Brain pericyte (primary cell): Measurements from ENCODE around the gene IL20RB.
"Not testable (repeated sequence)": the region's sequence is repeated elsewhere in the genome, so short reads cannot be mapped to it uniquely, and the experiment has no call there.

Experiments used
- DNase-seq: peaks from one replicate; pipeline ENCODE4 v3.0.0-alpha.2; 2012; ENCODE audit warnings: low read depth, low spot score

IL20RB gene

DNA sequence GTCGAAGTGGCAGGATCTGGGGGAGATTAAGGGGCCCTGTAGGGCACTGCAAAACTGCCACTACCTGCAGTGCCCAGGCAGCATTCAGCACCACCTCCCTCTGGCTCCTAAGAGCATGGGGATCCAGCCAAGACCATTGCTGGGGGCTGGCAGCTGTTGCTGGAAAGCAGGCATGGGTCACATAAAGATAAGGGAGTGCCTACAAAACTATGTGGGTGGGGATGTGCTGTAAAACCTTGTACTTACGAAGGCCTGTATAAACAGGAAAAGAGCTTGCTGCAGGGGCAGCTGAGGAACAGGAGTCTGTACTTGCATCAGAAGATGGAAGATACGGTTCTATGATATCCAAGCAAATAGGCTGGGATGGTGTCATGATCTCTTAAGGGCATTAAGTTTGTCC, 27.1 kb downstream of the IL20RB start:
- DNase-seq = no peak

DNA sequence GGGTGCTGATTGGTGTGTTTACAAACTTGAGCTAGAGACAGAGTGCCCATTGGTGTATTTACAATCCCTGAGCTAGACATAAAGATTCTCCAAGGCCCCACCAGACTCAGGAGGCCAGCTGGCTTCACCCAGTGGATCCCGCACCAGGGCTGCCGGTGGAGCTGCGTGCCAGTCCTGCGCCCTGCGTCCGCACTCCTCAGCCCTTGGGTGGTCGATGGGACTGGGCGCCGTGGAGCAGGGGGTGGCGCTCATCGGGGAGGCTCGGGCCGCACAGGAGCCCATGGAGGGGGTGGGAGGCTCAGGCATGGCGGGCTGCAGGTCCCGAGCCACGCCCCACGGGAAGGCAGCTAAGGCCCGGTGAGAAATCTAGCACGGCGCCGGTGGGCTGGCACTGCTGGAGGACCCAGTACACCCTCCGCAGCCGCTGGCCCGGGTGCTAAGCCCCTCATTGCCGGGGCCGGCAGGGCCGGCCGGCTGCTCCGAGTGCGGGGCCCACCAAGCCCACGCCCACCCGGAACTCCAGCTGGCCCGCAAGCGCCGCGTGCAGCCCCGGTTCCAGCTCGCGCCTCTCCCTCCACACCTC, 29.7 kb downstream of the IL20RB start:
- not testable (repeated sequence) for DNase-seq

DNA sequence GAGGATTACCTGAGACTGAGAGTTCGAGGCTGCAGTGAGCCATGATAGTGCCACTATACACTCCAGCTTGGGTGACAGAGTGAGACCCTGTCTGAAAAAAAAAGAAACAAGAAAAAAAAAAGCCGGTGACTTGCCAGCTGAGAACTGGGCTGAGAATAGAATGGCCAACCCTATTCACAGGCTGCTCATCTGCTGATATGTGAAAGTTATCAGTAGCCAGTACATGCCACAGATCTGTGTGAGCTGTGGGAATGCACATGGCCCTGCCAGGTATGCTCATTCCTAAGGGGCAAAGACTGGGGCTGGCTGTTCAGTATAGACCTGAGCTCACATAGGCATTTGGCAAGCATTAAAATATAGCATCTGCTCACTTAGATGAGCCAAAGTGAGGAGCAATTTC, 30.9 kb downstream of the IL20RB start:
- no peak for DNase-seq

DNA sequence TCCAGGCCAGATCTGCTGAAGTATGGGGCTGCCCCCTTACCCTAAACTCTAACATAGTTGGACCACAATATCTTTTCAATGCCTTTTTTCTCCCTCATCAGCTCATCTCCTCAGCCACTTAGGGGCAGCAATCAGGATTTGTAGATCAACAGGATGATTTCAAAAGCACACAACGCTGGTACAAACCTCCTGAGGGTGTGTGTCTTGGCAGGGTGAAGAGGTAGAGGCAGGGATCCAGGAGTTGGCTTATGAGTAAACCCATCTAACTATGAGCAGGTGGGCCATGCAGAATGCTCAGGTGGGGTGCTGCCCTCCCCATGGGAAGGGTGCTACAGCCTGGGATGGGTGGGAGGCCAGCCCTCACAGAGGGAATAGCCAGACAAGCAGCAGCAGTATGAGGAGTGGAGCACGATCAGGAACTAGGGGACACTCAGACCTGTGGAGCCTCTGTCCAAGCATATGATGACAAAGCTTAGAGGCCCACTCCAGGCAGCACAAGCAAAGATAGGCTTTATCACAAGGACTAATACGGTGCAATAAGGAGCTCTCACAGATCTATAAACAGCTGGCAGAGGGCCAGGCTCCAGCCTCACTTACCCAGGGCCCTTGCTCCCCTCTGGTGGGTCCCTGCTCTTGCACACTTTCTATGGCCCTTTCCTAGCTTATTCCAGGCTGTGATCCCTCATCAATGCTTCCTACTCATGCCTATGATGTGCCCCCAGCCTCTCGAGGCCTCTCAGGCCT, 32.2 kb downstream of the IL20RB start:
- DNase-seq = no peak

DNA sequence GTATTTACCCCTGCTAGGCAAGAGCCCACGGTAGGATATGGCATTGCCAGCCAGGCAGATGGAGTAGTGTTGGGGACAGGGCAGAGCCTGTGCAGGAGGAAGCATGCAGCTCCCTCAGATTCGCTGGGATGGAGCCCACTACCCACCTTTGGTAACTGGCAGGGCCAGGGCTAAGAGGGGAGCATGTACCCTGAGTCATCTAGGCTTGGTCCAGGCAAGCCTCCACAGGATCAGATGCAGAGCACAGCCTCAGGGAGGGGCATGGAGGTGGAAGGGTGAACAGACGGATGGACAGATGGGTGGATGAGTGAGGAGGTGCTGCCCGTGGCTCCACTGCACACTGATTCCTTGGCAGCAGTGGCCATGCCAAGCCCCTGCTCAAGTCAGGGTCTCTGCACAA, 33.0 kb downstream of the IL20RB start:
- DNase-seq = no peak

DNA sequence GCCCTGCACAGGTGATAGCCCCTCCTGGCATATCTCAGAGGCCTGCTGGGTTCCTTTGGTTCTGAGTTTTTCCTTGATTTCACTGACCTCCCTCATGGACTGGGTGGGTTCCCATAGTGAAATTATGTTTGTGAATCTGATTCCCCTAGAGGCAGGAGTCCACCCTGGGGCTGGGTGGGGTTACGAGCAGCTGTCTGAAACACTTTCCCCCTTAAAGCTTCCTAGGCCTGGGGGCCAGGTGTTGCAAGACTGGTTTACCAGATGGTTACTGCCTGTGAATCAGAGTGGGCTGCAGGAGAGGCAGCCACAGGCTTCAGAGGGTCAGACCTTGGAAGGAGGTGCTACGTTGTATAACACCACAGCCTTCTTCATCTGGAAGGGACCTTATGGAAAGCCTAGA, 34.3 kb downstream of the IL20RB start:
- no peak for DNase-seq

DNA sequence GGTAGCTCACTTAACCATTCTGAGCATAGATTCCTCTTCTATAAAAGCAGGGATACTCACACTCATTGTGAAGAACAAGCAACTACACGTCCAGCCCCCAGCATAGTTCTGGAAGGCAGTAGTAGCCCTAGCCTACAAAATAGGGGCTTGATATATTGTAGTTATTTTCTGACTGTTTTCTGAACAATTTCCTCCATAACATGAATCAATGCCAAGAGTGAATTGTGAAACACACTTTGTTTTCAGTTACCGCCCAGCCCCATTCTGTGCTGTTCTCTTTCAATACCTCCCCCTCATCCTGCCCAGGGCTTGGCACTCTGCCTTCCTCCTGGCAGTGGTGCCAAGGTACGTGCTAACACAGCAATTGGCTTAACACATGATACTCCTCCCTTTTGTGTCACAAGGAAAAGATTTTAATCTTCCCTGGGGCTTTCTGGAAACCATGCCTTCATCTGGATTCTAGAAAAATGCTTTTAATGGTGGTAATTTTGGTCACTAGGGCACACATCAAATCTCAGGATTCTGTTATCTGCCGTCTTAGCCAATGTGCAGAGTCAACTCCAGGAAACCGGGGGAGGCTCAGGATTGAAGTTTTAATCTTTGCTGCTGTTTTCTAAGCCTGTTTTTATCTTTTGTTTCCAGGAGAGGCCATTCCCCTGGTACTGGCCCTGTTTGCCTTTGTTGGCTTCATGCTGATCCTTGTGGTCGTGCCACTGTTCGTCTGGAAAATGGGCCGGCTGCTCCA, 37.2 kb downstream of the IL20RB start:
- DNase-seq = no peak

DNA sequence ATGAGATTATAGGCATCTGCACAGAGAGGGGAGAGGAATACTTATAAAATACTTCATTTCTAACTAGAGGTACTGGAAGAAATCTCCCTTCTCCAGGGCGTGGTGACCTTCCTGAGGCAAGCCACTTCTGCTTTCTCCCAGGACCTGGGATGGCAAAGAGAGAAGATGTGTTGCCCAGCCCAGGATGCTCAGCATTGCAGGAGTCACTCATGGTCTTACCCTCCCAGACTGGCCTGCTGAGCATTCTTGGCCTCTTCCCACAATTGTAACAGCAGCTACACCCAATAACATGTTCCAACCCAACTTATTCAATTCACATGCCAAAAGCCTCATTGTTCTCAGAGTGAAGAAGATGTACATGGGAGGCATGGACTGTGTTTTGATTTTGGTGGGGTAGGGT, 37.9 kb downstream of the IL20RB start:
- no peak for DNase-seq

DNA sequence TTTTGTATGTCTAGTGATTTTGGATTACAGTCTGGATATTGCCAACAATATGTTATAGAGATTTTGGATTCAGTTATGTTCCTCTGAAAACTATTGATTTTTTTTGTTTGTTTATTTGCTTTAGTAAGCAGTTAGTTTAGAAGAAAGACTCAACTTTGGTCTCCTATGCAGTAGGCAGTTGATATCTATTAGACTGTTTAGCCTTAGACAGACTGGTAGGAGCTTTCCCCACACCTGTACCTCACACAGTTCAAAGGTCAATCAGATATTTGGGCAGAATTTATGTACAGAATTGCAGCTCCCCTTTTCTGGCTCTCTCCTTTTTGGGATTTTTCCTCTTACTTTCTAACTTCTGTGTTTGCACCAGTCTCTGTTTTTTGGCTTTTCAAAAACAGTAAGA, 42.3 kb downstream of the IL20RB start:
- no peak for DNase-seq

DNA sequence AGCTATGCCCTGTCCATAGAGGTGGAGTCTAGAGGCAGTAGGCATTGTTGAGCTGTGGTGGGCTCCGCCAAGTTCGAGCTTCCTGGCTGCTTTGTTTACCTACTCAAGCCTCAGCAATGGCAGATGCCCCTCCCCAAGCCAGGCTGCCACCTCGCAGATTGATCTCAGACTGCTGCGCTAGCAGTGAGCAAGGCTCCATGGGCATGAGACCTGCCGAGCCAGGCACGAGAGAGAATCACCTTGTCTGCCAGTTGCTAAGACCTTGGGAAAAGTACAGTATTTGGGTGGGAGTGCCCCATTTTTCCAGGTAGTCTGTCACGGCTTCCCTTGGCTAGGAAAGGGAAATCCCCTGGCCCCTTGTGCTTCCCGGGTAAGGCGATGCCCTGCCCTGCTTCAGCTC, 49.6 kb downstream of the IL20RB start:
- not testable (repeated sequence) for DNase-seq

DNA sequence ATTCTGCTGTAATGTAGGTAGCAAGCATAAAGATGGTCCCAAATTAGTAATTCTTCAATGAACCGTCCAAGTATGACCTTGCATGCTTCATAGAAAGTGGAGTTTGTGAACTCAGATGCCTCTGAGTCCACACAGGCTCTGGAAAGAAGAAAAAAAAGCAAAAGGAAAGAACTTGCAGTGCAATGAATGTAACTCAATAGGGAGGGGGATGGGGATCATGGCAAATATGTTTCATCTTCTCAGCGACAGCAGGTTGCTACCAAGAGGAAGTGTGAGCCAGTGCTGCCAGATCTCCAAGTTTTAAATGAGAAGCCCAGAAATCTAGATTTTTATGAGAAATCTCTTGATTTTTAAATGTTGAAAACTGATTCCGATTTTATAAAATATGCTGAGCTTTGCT, 50.3 kb downstream of the IL20RB start:
- DNase-seq = no peak

DNA sequence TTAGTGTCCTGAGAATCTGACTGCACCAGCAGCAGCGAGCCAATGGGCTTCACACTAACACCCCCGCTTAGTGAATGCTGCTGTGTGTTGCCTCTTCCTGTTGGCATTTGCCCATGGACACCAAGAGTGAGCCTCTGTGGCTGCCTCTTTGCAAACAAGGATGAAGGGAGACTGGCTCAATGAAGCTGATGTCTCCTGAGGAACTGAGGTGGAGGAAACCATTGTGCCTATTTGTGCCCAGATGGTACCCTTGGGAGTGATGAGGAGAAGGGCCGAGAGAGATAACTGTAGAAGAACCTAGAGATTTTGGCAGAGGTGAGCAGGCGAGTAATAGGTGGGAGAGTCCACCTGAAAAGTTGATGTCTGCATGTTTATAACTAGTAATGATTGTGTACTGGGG, 51.2 kb downstream of the IL20RB start:
- no peak for DNase-seq

DNA sequence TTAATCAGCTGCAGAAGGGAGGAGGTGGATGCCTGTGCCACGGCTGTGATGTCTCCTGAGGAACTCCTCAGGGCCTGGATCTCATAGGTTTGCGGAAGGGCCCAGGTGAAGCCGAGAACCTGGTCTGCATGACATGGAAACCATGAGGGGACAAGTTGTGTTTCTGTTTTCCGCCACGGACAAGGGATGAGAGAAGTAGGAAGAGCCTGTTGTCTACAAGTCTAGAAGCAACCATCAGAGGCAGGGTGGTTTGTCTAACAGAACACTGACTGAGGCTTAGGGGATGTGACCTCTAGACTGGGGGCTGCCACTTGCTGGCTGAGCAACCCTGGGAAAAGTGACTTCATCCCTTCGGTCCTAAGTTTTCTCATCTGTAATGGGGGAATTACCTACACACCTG, 52.4 kb downstream of the IL20RB start:
- no peak for DNase-seq

DNA sequence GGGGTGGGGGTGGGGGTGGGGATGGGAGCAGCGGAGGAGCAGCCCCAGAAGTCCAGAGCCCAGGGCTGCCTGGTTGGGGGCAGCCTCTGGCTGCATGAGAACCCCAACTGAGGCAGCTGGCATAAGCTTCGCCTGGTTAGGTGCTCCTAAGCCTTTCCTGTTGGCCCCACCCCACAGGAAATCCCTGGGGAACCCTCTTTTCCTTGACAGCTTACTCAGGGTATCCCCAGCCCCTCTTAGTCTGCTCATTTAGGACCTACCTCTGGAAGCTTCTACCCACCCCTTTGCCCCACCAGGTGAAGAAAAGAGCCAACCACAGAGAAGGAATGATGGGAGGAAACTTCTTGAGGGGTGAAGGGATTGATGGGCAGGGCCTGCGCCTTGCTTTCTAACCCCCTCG, 53.4 kb downstream of the IL20RB start:
- DNase-seq = no peak

DNA sequence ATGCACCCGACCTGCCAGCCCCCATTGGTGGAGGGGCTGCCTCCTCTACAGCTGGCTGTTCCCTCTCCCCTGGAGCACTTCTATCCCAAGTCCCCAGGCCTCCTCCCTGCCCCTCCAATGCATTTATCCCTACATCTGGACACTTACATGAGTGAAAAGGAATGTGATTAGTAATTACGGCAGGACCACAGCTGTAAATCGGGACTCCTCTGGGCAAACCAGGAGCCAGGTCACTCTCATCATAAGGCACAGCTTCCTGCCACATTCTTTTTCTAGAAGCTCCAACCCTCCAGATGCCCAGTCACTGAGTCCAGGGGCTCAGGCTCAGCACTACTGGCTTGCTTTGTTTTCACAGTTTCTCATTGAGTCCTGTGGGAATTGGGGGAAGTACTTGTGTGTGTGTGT, 54.3 kb downstream of the IL20RB start:
- DNase-seq = no peak

DNA sequence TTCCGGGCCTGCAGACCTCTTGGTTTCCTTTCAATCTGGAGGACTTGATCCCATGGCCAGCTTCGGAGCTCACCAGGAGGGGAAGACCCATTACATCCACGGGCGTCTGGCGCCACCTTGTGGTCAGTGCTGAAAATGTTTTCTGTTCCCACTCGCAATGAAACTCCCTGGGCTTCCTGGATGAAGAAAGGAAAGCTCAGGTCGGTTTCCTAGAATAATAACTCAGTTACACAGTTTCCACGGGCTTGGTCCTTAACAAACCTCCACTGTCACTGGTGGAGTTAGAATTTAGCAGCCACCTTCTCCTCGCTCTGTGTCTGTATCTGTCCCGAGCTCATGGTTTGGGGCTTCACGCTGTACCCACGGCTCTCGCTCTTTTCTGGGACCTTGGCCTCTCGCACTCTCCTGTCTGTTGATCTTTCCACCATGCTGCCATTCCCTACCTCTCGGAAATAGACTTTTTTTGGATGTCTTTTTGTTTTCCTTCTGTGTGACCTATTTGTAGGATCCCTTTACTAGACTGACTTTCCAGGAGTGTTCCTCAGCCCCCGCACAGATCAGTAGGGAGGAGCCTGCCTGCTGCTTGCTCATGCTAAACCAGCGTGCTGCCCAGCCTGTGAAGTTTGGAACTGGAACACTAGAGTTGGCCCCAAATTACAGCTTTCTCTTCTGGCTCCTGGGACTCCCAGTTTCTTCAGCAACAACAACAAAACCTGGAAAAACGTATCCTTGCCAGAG, 56.3 kb downstream of the IL20RB start:
- peak; percentile 78 for DNase-seq

DNA sequence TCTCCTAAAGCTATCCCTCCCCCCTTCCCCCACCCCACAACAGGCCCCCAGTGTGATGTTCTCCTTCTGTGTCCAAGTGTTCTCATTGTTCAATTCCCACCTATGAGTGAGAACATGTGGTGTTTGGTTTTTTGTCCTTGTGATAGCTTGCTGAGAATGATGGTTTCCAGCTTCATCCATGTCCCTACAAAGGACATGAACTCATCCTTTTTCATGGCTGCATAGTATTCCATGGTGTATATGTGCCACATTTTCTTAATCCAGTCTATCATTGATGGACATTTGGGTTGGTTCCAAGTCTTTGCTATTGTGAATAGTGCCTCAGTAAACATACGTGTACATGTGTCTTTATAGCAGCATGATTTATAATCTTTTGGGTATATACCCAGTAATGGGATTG, 59.5 kb downstream of the IL20RB start:
- not testable (repeated sequence) for DNase-seq

DNA sequence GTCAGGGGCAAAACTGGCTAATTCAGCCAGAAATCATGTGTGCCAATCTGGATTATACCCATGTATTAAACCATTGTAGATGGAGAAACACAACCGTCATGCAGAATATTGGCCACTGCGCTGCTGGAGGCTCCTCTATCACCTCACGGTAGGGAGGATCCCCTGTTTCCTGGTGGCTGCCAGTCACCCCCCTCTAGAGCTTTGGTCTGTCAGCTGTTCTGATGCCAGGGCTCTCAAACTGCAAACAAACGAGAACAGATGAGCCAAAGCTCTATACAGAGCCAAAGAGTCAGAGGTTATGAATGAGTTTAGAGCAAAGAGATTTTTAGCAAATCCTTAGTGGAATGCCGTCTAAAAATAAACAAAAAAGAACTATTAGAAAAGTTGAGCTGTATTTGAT, 62.5 kb downstream of the IL20RB start:
- no peak for DNase-seq

DNA sequence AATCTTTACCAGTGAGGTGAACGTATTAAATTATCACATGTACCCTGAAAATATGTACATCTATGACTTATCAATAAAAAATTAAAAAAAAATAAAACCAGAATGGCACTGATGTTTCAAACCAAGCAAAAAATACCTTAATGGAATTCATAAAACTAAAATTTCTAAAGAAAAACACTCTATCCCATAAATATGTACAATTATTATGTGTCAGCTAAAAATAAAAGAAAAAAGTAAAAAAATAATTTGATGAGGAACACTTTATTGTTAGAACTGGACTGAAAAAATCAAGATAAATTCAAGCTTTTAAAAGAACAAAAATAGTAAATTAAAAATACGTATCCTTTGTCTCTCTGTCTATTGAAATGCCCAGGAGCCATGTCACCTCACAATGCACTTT, 63.1 kb downstream of the IL20RB start:
- no peak for DNase-seq

DNA sequence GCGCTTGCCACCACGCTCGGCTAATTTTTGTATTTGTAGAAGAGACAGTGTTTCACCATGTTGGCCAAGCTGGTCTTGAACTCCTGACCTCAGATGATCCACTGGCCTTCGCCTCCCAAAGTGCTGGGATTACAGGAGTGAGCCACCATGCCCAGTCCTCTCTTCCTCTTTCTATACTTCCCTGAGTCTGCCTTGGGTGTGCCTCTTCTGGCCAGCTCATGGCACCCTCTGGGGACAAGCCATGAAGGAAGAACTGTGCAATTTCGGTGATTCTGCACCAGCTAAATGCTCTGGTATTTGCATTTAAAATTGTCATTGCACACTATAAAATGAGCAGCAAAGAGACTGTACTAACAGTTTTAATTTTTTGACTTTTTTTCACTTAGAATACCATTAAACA, 66.6 kb downstream of the IL20RB start:
- no peak for DNase-seq

DNA sequence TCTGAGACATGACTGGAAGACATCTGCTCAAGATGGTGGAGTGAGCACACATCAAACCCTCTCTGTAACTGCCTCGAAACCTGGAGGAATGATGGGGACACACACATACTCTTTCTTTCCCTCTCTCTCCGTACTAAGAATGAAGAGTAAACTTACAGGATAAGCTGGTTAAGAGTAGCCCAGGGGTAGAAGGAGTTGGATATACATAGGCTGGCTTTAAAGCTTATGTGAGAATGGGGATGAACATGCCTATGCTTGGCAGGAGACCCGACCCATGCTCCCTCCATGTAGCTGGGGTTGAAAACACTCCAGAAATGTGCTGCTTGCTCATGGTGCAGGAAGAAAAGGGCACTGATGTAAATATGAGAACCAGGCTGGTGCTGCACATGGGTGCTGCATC, 68.9 kb downstream of the IL20RB start:
- no peak for DNase-seq

DNA sequence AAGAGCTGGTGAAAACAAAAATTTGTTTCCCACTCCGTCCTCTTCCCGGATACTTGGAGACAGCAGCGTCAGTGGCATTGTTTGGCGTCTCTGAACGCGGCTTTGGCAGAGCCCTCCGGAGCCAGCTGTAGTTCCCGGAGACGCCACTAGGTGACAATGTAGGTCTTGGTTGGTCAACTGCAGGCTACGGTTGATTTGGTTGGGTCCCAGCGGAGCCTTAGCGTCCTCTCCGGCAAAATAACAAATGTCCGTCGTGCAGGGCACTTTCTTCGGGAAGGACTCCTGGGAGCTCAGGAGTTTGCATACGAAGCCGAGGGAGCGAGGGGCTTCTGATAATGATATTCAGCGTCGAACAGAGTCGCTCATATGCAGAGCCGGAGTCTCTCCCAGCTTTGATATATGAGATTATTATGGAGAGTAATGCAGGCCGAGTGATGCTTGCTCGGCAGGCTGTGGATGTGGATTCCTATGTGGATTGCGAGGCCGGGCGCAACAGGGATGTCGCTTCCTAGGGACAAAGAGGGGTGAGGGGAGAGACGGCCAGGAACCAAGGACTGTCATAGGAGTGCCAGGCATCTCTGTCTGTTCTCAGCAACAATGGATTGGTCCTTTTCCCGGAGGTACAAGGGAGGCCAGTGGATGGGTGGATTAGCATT, 74.8 kb downstream of the IL20RB start:
- peak; percentile 33 for DNase-seq
